HCT116 (cell line): ENCODE results near the gene ALDH3B1. TPM values are rescaled to one million over a fixed set of nuclear protein-coding genes. Genes with fewer than 3 reads are reported as not detected.

ENCODE experiments used
- ATAC-seq: fragments of 200-7000 bp; cut with Tn5 transposase; 2 replicates; pipeline ENCODE4 v1.9.1; 2020; ENCODE audit warnings: mild to moderate bottlenecking, moderate library complexity
- BruUV-seq: library from RNA; stranded (reverse); fragments of 400-500 nt; replicated peaks from 2 replicates; lab custom pipeline; 2021; lab: Mats Ljungman, UMichigan
- CTCF ChIA-PET: fragments of 300-600 bp; sonication (Branson Sonifier 250); formaldehyde crosslinking; loops from one replicate; lab custom pipeline; 2021; ENCODE audit warnings: antibody characterized with exemption; lab: Charles Lee
- POLR2A ChIA-PET: fragments of 300-600, 350-600 bp; sonication (Branson Sonifier 250); formaldehyde crosslinking; loops from one replicate; lab custom pipeline; 2021; ENCODE audit warnings: antibody characterized with exemption; lab: Charles Lee
- RAD21 ChIA-PET, 2 experiments: fragments of 300-600 bp; sonication (Branson Sonifier 250); formaldehyde crosslinking; loops; one replicate each; lab custom pipeline; 2023; ENCODE audit warnings: low total read pairs in 2 of 2; ENCODE audit not compliant: uncharacterized antibody in 2 of 2, unreplicated experiment in 2 of 2, low non-redundant PET in 1 of 2; lab: Charles Lee
- DNase-seq: peaks from one replicate; pipeline ENCODE4 v3.0.0-alpha.2; 2010; ENCODE audit warnings: low read depth, low spot score
- H2AFZ ChIP-seq: fragments of 200-600 bp; shearing (Covaris generic), sonication (generic); 2 replicates; pipeline ENCODE4 v1.6.1; 2017; ENCODE audit warnings: low read depth, mixed run types, mixed read lengths, antibody characterized with exemption, low read length; ENCODE audit not compliant: poor library complexity, severe bottlenecking
- H3K27ac ChIP-seq: 2 replicates; pipeline ENCODE4 v1.5.1; 2012; ENCODE audit warnings: low read depth, low read length
- H3K27me3 ChIP-seq: fragments of 200-600 bp; sonication (generic); 2 replicates; pipeline ENCODE4 v1.6.1; 2016; ENCODE audit warnings: mixed run types, low read length, mixed read lengths; ENCODE audit not compliant: insufficient read depth
- H3K36me3 ChIP-seq, 2 experiments: fragments of 200-500 bp in 1 of 2; fragments of 200-600 bp in 1 of 2; sonication (Bioruptor generic) in 1 of 2; sonication (generic) in 1 of 2; 2 replicates each; pipeline versions ENCODE4 v1.5.1 to v1.6.1; 2014 to 2016; ENCODE audit warnings: low read length in 2 of 2, inconsistent platforms in 1 of 2, mixed read lengths in 1 of 2, mixed run types in 1 of 2; ENCODE audit not compliant: insufficient read depth in 2 of 2, control insufficient read depth in 1 of 2
- H3K4me1 ChIP-seq, 2 experiments: fragments of 200-600 bp in 1 of 2; sonication (generic) in 1 of 2; 2 replicates each; pipeline versions ENCODE4 v1.5.1 to v1.6.1; 2012 to 2017; ENCODE audit warnings: low read length in 2 of 2, inconsistent platforms in 1 of 2, mild to moderate bottlenecking in 1 of 2, mixed read lengths in 1 of 2, mixed run types in 1 of 2, moderate library complexity in 1 of 2; ENCODE audit not compliant: insufficient read depth in 2 of 2, control insufficient read depth in 1 of 2
- H3K4me2 ChIP-seq: fragments of 200-600 bp; sonication (generic); 2 replicates; pipeline ENCODE4 v1.6.1; 2017; ENCODE audit warnings: mixed run types, low read length, mixed read lengths
- H3K4me3 ChIP-seq, 2 experiments: fragments of 200-600 bp in 1 of 2; sonication (generic) in 1 of 2; replicated peaks in 1 of 2; 2 replicates each; pipeline ENCODE4 v1.5.1; 2011 to 2016; ENCODE audit warnings: low read length in 2 of 2, control low read depth in 1 of 2, low read depth in 1 of 2, mild to moderate bottlenecking in 1 of 2, mixed read lengths in 1 of 2, mixed run types in 1 of 2
- H3K79me2 ChIP-seq: fragments of 200-600 bp; sonication (generic); 2 replicates; pipeline ENCODE4 v1.6.1; 2017; ENCODE audit warnings: mild to moderate bottlenecking, mixed run types, low read length, moderate library complexity, mixed read lengths; ENCODE audit not compliant: insufficient read depth
- H3K9ac ChIP-seq: fragments of 200-600 bp; sonication (generic); 2 replicates; pipeline ENCODE4 v1.6.1; 2016; ENCODE audit warnings: low read length, mixed read lengths
- H3K9me2 ChIP-seq: fragments of 200-600 bp; sonication (generic), shearing (Covaris generic); 2 replicates; pipeline ENCODE4 v1.6.1; 2017; ENCODE audit warnings: mixed run types, mild to moderate bottlenecking, moderate library complexity; ENCODE audit not compliant: insufficient read depth
- H3K9me3 ChIP-seq, 2 experiments: fragments of 200-500 bp in 1 of 2; fragments of 200-600 bp in 1 of 2; sonication (Bioruptor generic) in 1 of 2; sonication (generic) in 1 of 2; 2 replicates each; pipeline ENCODE4 v1.6.1; 2014 to 2017; ENCODE audit warnings: low read length in 2 of 2, mixed read lengths in 2 of 2, inconsistent platforms in 1 of 2, low read depth in 1 of 2, mild to moderate bottlenecking in 1 of 2, mixed run types in 1 of 2, moderate library complexity in 1 of 2; ENCODE audit not compliant: control insufficient read depth in 1 of 2, insufficient read depth in 1 of 2
- H4K20me1 ChIP-seq: fragments of 200-600 bp; sonication (generic), shearing (Covaris generic); 2 replicates; pipeline ENCODE4 v1.6.1; 2017; ENCODE audit warnings: mixed run types, mild to moderate bottlenecking, moderate library complexity; ENCODE audit not compliant: insufficient read depth
- CEBPB ChIP-seq: IDR thresholded peaks from 2 replicates; pipeline ENCODE4 v1.6.1; 2012; ENCODE audit warnings: low read depth
- ELF1 ChIP-seq: IDR thresholded peaks from 2 replicates; pipeline ENCODE4 v1.6.1; 2012; ENCODE audit warnings: low read depth, borderline replicate concordance
- EZH2 ChIP-seq: fragments of 200-600 bp; sonication (generic); IDR thresholded peaks from 2 replicates; pipeline ENCODE4 v1.6.1; 2017; ENCODE audit warnings: antibody characterized with exemption, mixed run types
- EZH2phosphoT487 ChIP-seq: fragments of 200-600 bp; IDR thresholded peaks from 2 replicates; pipeline ENCODE4 v1.6.1; 2018; ENCODE audit warnings: antibody characterized with exemption, borderline replicate concordance
- MAX ChIP-seq: IDR thresholded peaks from 2 replicates; pipeline ENCODE4 v1.6.1; 2012
- POLR2A ChIP-seq: IDR thresholded peaks from 2 replicates; pipeline ENCODE4 v1.7.0; 2011; ENCODE audit warnings: borderline replicate concordance; ENCODE audit not compliant: insufficient read depth, insufficient read length; ENCODE audit errors: extremely low read depth
- RAD21 ChIP-seq: IDR thresholded peaks from 2 replicates; pipeline ENCODE4 v1.6.1; 2012; ENCODE audit warnings: low read depth, mild to moderate bottlenecking
- SIN3A ChIP-seq: IDR thresholded peaks from 2 replicates; pipeline ENCODE4 v1.6.1; 2012; ENCODE audit warnings: low read depth
- SP1 ChIP-seq: IDR thresholded peaks from 2 replicates; pipeline ENCODE4 v1.6.1; 2012; ENCODE audit warnings: low read depth
- SRF ChIP-seq: IDR thresholded peaks from 2 replicates; pipeline ENCODE4 v1.6.1; 2012; ENCODE audit warnings: low read depth
- TCF7L2 ChIP-seq: IDR thresholded peaks from 2 replicates; pipeline ENCODE4 v1.7.0; 2011; ENCODE audit warnings: borderline replicate concordance, inconsistent platforms; ENCODE audit not compliant: insufficient read depth, insufficient read length; ENCODE audit errors: extremely low read depth
- YY1 ChIP-seq: IDR thresholded peaks from 2 replicates; pipeline ENCODE4 v1.6.1; 2011; ENCODE audit warnings: low read length, low read depth, moderate library complexity, mild to moderate bottlenecking; ENCODE audit not compliant: insufficient replicate concordance; ENCODE audit errors: extremely low read depth
- ZBTB33 ChIP-seq: IDR thresholded peaks from 2 replicates; pipeline ENCODE4 v1.6.1; 2011; ENCODE audit warnings: mild to moderate bottlenecking, low read length, moderate library complexity; ENCODE audit not compliant: insufficient replicate concordance; ENCODE audit errors: extremely low read depth
- ZFX ChIP-seq: fragments of 450-650 bp; IDR thresholded peaks from 2 replicates; pipeline ENCODE4 v1.6.1; 2017
- ZNF274 ChIP-seq: fragments of 200-500 bp; sonication (Bioruptor generic); IDR thresholded peaks from 2 replicates; pipeline ENCODE4 v1.6.1; 2014; ENCODE audit warnings: mild to moderate bottlenecking, low read depth, low read length, inconsistent platforms
- intact Hi-C: fragments of 100-400 bp; cut with micrococcal nuclease; formaldehyde crosslinking; loops from 2 replicates; pipeline ENCODE4 v1.10.0; 2022
- total RNA-seq: library from RNA; stranded (reverse); gene quantifications from one replicate; pipeline ENCODE4 v1.2.1, GENCODE V29; 2021; ENCODE audit not compliant: unreplicated experiment
- TF ChIP-seq, protein P1 (sequence below): IDR thresholded peaks from 2 replicates; pipeline ENCODE4 v1.6.1; 2012
- TF ChIP-seq, protein P2 (sequence below): IDR thresholded peaks from 2 replicates; pipeline ENCODE4 v1.6.1; 2012; ENCODE audit warnings: low read depth

ALDH3B1 gene
- total RNA-seq, 1 experiment from 2014 or later, result 25.5 TPM

GRCh38 chr11:68061508-68061907, 51.4 kb downstream of the ALDH3B1 start:
- no peaks in the 10 kb centered on the region for H4K20me1 ChIP-seq
- no peaks in the 10 kb centered on the region for H3K79me2 ChIP-seq
- H3K4me3 ChIP-seq, result no peak overlapping the region
- POLR2A ChIA-PET, result no interaction called here
- H3K4me2 ChIP-seq, result no peak overlapping the region
- ATAC-seq, result no peak
- H3K9me3 ChIP-seq, result no peaks in the 10 kb centered on the region
- no peaks in the 10 kb centered on the region for H3K9me2 ChIP-seq
- H2AFZ ChIP-seq, result no peak overlapping the region
- DNase-seq, result no peak
- H3K27me3 ChIP-seq, result no peaks in the 10 kb centered on the region
- CTCF ChIA-PET, result no interaction called here
- intact Hi-C loops, result no loop called here
- RAD21 ChIA-PET, result no interaction called here
- H3K9ac ChIP-seq, result no peak overlapping the region
- BruUV-seq, result no TSS peak
- no peaks in the 10 kb centered on the region for H3K4me1 ChIP-seq
- no peak overlapping the region for H3K27ac ChIP-seq
- TF ChIP-seq YY1 (no peak), TCF7L2 (no peak), EZH2phosphoT487 (no peak), SRF (no peak), ZFX (no peak), RAD21 (no peak), POLR2A (no peak)
- TF ChIP-seq, protein P1, sequence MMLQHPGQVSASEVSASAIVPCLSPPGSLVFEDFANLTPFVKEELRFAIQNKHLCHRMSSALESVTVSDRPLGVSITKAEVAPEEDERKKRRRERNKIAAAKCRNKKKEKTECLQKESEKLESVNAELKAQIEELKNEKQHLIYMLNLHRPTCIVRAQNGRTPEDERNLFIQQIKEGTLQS, result no peak
- H3K36me3 ChIP-seq, result peaks cover 20 to 55% of the 10 kb centered on the region in 2 experiments

- DNase-seq (no peak), ATAC-seq (no peak)
- Histone ChIP-seq H3K4me1 (no peaks in the 10 kb centered on the region), H4K20me1 (no peaks in the 10 kb centered on the region), H3K27ac (no peak overlapping the region), H2AFZ (no peak overlapping the region), H3K36me3 (peaks cover 25 to 56% of the 10 kb centered on the region in 2 experiments), H3K4me2 (no peak overlapping the region), H3K9ac (no peak overlapping the region), H3K9me3 (no peaks in the 10 kb centered on the region), H3K9me2 (no peaks in the 10 kb centered on the region), H3K79me2 (no peaks in the 10 kb centered on the region), H3K27me3 (no peaks in the 10 kb centered on the region), H3K4me3 (no peak overlapping the region)
- RAD21 ChIA-PET, result no interaction called here
- POLR2A ChIA-PET, result no interaction called here
- no TSS peak for BruUV-seq
- intact Hi-C loops, result no loop called here
- CTCF ChIA-PET, result no interaction called here
- TF ChIP-seq POLR2A (no peak), CEBPB (no peak), ZBTB33 (no peak), MAX (no peak), RAD21 (no peak), SIN3A (no peak), EZH2 (no peak), ZNF274 (no peak), EZH2phosphoT487 (no peak), ELF1 (no peak), SP1 (no peak)
- TF ChIP-seq, protein P2, sequence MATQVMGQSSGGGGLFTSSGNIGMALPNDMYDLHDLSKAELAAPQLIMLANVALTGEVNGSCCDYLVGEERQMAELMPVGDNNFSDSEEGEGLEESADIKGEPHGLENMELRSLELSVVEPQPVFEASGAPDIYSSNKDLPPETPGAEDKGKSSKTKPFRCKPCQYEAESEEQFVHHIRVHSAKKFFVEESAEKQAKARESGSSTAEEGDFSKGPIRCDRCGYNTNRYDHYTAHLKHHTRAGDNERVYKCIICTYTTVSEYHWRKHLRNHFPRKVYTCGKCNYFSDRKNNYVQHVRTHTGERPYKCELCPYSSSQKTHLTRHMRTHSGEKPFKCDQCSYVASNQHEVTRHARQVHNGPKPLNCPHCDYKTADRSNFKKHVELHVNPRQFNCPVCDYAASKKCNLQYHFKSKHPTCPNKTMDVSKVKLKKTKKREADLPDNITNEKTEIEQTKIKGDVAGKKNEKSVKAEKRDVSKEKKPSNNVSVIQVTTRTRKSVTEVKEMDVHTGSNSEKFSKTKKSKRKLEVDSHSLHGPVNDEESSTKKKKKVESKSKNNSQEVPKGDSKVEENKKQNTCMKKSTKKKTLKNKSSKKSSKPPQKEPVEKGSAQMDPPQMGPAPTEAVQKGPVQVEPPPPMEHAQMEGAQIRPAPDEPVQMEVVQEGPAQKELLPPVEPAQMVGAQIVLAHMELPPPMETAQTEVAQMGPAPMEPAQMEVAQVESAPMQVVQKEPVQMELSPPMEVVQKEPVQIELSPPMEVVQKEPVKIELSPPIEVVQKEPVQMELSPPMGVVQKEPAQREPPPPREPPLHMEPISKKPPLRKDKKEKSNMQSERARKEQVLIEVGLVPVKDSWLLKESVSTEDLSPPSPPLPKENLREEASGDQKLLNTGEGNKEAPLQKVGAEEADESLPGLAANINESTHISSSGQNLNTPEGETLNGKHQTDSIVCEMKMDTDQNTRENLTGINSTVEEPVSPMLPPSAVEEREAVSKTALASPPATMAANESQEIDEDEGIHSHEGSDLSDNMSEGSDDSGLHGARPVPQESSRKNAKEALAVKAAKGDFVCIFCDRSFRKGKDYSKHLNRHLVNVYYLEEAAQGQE, result no peak
These were observed 54.8 kb downstream of the ALDH3B1 start for GRCh38 chr11:68064926-68065325.
